Astrocyte (in vitro differentiated cells and primary cell): ENCODE data around the gene LIX1L. TPM values are rescaled to one million over a fixed set of nuclear protein-coding genes. Genes with fewer than 3 reads are reported as not detected.

Experiments
- DNase-seq: peaks from one replicate; pipeline ENCODE4 v3.0.0-alpha.2; 2010; ENCODE audit warnings: low read depth
- FAIRE-seq: peaks from 2 replicates; lab custom pipeline; 2011; peaks lifted over from hg19 to GRCh38; lab: Jason Lieb, UNC
- H2AFZ ChIP-seq: 2 replicates; pipeline ENCODE4 v1.6.0; 2012; ENCODE audit warnings: low read depth, low read length, inconsistent platforms
- H3K27ac ChIP-seq: 2 replicates; pipeline ENCODE4 v1.5.1; 2011; ENCODE audit warnings: low read depth, low read length, inconsistent platforms
- H3K27me3 ChIP-seq: 2 replicates; pipeline ENCODE4 v1.6.0; 2011; ENCODE audit warnings: low read length, inconsistent platforms; ENCODE audit not compliant: insufficient read depth
- H3K36me3 ChIP-seq: 2 replicates; pipeline ENCODE4 v1.5.1; 2011; ENCODE audit warnings: low read length, inconsistent platforms; ENCODE audit not compliant: insufficient read depth
- H3K4me1 ChIP-seq: 2 replicates; pipeline ENCODE4 v1.5.1; 2011; ENCODE audit warnings: low read length, inconsistent platforms; ENCODE audit not compliant: insufficient read depth
- H3K4me2 ChIP-seq: 2 replicates; pipeline ENCODE4 v1.6.0; 2012; ENCODE audit warnings: low read length, inconsistent platforms
- H3K4me3 ChIP-seq: 2 replicates; pipeline ENCODE4 v1.5.1; 2011; ENCODE audit warnings: low read depth, mild to moderate bottlenecking, low read length, inconsistent platforms; ENCODE audit not compliant: insufficient read depth
- H3K79me2 ChIP-seq: 2 replicates; pipeline ENCODE4 v1.6.0; 2012; ENCODE audit warnings: mild to moderate bottlenecking, low read length, inconsistent platforms; ENCODE audit not compliant: insufficient read depth
- H3K9ac ChIP-seq: 2 replicates; pipeline ENCODE4 v1.6.0; 2012; ENCODE audit warnings: mild to moderate bottlenecking, low read length, inconsistent platforms
- H3K9me3 ChIP-seq: 2 replicates; pipeline ENCODE4 v1.5.1; 2012; ENCODE audit warnings: low read depth, mild to moderate bottlenecking, low read length, inconsistent platforms; ENCODE audit not compliant: insufficient read depth
- H4K20me1 ChIP-seq: 2 replicates; pipeline ENCODE4 v1.6.0; 2012; ENCODE audit warnings: low read length, inconsistent platforms; ENCODE audit not compliant: insufficient read depth
- H3K27ac Mint-ChIP-seq: one replicate; pipeline ENCODE4 v1.8.0; 2021; ENCODE audit warnings: mild to moderate bottlenecking, mixed read lengths; ENCODE audit not compliant: unreplicated experiment
- H3K27me3 Mint-ChIP-seq: one replicate; pipeline ENCODE4 v1.8.0; 2021; ENCODE audit warnings: low read depth, mixed read lengths; ENCODE audit not compliant: unreplicated experiment
- H3K36me3 Mint-ChIP-seq: one replicate; pipeline ENCODE4 v1.8.0; 2021; ENCODE audit warnings: low read depth, mixed read lengths; ENCODE audit not compliant: unreplicated experiment
- H3K4me1 Mint-ChIP-seq: one replicate; pipeline ENCODE4 v1.8.0; 2021; ENCODE audit warnings: low read depth, mixed read lengths; ENCODE audit not compliant: unreplicated experiment
- H3K4me3 Mint-ChIP-seq: one replicate; pipeline ENCODE4 v1.8.0; 2021; ENCODE audit warnings: mild to moderate bottlenecking, moderate library complexity, mixed read lengths; ENCODE audit not compliant: unreplicated experiment
- H3K9me3 Mint-ChIP-seq: one replicate; pipeline ENCODE4 v1.8.0; 2021; ENCODE audit warnings: mild to moderate bottlenecking, mixed read lengths; ENCODE audit not compliant: unreplicated experiment
- CTCF ChIP-seq: IDR thresholded peaks from 2 replicates; pipeline ENCODE4 v1.5.1; 2011; ENCODE audit warnings: low read depth, mild to moderate bottlenecking, inconsistent platforms, low read length, moderate library complexity; ENCODE audit not compliant: insufficient read depth
- EZH2 ChIP-seq: IDR thresholded peaks from 2 replicates; pipeline ENCODE4 v1.6.1; 2012; ENCODE audit warnings: mild to moderate bottlenecking, low read length, inconsistent platforms; ENCODE audit not compliant: insufficient read depth
- total RNA-seq: library from RNA; stranded (reverse); gene quantifications from 2 replicates; pipeline ENCODE4 v1.2.1, GENCODE V29; 2021

Gene LIX1L
- total RNA-seq, 1 donor from 2014 or later = 37.2 TPM

- Histone ChIP-seq H3K36me3 (peaks cover 8% of the 10 kb centered on the region), H3K9me3 (no peaks in the 10 kb centered on the region), H3K27ac (peak overlapping the region; percentile 90), H3K4me2 (peak overlapping the region; percentile 99), H3K27me3 (no peaks in the 10 kb centered on the region), H3K79me2 (peaks cover 17% of the 10 kb centered on the region), H3K9ac (peak overlapping the region; percentile 90), H3K4me1 (peaks cover 20% of the 10 kb centered on the region), H2AFZ (peak overlapping the region; percentile 85), H4K20me1 (no peaks in the 10 kb centered on the region), H3K4me3 (peak overlapping the region; percentile 92)
- DNase-seq = peak; percentile 54
- Mint-ChIP-seq H3K4me3 (peak overlapping the region; percentile 89), H3K27ac (peak overlapping the region; percentile 34), H3K4me1 (peaks cover 15% of the 10 kb centered on the region), H3K36me3 (peaks cover 5% of the 10 kb centered on the region), H3K27me3 (no peaks in the 10 kb centered on the region), H3K9me3 (no peaks in the 10 kb centered on the region)
- TF ChIP-seq CTCF = no peak
- no peak for TF ChIP-seq EZH2
- FAIRE-seq = no peak
Observed at GRCh38 chr1:145918992-145919939, 38.6 kb downstream of the LIX1L start.

GRCh38 chr1:145918144-145918991 is 39.4 kb downstream of the LIX1L start, which contains the start of gene PEX11B:
Gene PEX11B, minus strand, starts transcription at chr1:145918717. Its CDS starts 29 bp downstream, at chr1:145918688.
- Histone ChIP-seq H3K9me3 (no peaks in the 10 kb centered on the region), H3K27ac (peak within 1 kb of the TSS; percentile 90), H4K20me1 (no peaks in the 10 kb centered on the region), H2AFZ (peak within 1 kb of the TSS; percentile 85), H3K27me3 (no peaks in the 10 kb centered on the region), H3K36me3 (peaks cover 8% of the 10 kb centered on the region), H3K4me1 (peaks cover 20% of the 10 kb centered on the region), H3K4me2 (peak within 1 kb of the TSS; percentile 99), H3K9ac (peak within 1 kb of the TSS; percentile 90), H3K4me3 (peak within 1 kb of the TSS; percentile 92), H3K79me2 (peaks cover 16% of the 10 kb centered on the region)
- H3K4me3 Mint-ChIP-seq = peak within 1 kb of the TSS; percentile 89
- no peaks in the 10 kb centered on the region for H3K27me3 Mint-ChIP-seq
- peaks cover 15% of the 10 kb centered on the region for H3K4me1 Mint-ChIP-seq
- no peak for FAIRE-seq
- peak within 1 kb of the TSS; percentile 83 for H3K27ac Mint-ChIP-seq
- TF ChIP-seq EZH2 = no peak
- no peak for TF ChIP-seq CTCF
- peak; percentile 88 for DNase-seq
- no peaks in the 10 kb centered on the region for H3K9me3 Mint-ChIP-seq
- H3K36me3 Mint-ChIP-seq = peaks cover 5% of the 10 kb centered on the region
